OCI-LY7 (cell line): ENCODE measurements around the gene LYPD1.

Source experiments
- EZH2phosphoT487 ChIP-seq: fragments of 200-600 bp; sonication (generic); IDR thresholded peaks from 2 replicates; pipeline ENCODE4 v1.6.1; 2018; ENCODE audit warnings: low read depth, borderline replicate concordance, mild to moderate bottlenecking, mixed run types, antibody characterized with exemption, low read length, moderate library complexity, mixed read lengths
- TF ChIP-seq, protein P1 (sequence below): fragments of 200-600 bp; sonication (generic); conservative IDR thresholded peaks from 2 replicates; pipeline ENCODE4 v1.5.1; 2014; ENCODE audit warnings: mild to moderate bottlenecking, antibody characterized with exemption, low read length, moderate library complexity, mixed read lengths

DNA sequence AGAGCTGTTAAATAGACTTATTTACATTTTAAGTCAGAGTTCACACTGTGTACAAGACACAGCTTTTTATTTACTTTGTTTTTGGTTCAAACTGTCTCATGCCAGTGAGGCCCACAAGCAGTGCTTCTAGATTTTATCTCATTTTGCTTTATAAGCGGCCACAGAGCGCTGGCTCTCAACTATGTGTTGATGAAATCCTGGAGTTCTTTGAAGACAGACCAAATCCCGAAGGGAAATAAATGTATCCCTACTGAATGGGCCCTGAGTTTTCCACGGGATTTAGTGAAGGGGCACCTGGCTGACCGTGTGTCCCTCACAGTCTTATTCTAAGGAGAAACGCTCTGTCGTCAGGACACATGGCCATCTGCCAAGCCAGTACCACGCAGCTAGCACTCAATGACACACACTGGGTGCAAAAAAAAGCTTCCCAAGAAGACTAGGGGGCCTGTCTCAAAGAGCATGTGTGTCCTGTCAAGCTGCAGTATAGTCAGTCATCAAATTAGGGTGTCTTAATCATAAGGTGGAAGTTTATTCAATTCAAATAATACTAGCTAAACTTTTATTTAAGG, 23.4 kb downstream of the LYPD1 start:
- TF ChIP-seq, protein P1, sequence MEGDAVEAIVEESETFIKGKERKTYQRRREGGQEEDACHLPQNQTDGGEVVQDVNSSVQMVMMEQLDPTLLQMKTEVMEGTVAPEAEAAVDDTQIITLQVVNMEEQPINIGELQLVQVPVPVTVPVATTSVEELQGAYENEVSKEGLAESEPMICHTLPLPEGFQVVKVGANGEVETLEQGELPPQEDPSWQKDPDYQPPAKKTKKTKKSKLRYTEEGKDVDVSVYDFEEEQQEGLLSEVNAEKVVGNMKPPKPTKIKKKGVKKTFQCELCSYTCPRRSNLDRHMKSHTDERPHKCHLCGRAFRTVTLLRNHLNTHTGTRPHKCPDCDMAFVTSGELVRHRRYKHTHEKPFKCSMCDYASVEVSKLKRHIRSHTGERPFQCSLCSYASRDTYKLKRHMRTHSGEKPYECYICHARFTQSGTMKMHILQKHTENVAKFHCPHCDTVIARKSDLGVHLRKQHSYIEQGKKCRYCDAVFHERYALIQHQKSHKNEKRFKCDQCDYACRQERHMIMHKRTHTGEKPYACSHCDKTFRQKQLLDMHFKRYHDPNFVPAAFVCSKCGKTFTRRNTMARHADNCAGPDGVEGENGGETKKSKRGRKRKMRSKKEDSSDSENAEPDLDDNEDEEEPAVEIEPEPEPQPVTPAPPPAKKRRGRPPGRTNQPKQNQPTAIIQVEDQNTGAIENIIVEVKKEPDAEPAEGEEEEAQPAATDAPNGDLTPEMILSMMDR: no peak
- TF ChIP-seq EZH2phosphoT487: no peak
